OCI-LY1 (cell line): ENCODE results near the gene NMUR2.

Experiments
- CTCF ChIP-seq: fragments of 200-600 bp; sonication (generic), shearing (Covaris generic); IDR thresholded peaks from 2 replicates; pipeline ENCODE4 v1.5.1; 2017; ENCODE audit warnings: mild to moderate bottlenecking, antibody characterized with exemption, low read length, moderate library complexity, mixed read lengths
- EZH2 ChIP-seq: fragments of 200-600 bp; sonication (generic), shearing (Covaris generic); IDR thresholded peaks from 2 replicates; pipeline ENCODE4 v1.8.0; 2017; ENCODE audit warnings: borderline replicate concordance, mixed run types, mild to moderate bottlenecking, antibody characterized with exemption, low read length, moderate library complexity, mixed read lengths

- TF ChIP-seq CTCF (no peak), EZH2 (no peak)
Observed at GRCh38 chr5:152405145-152405544, at the start of gene NMUR2.
